Measurements from ENCODE around the gene PDE3A. TPM values are rescaled to one million over a fixed set of nuclear protein-coding genes. Genes with fewer than 3 reads are reported as not detected.

PDE3A gene
- total and polyA plus RNA-seq, 2 experiments from 2014 or later = 1.8 to 2.7 TPM

- Histone ChIP-seq H3K27me3 (peaks cover 52% of the 10 kb centered on the region), H3K4me3 (peak overlapping the region; percentile 61), H3K9me3 (ENCODE audit: low read depth) (no peaks in the 10 kb centered on the region), H3K27ac (no peak overlapping the region), H3K4me1 (ENCODE audit: low read depth) (no peaks in the 10 kb centered on the region), H3K36me3 (no peaks in the 10 kb centered on the region)
- peak; percentile 59 to 91 for DNase-seq (ENCODE audit: low read depth in 1 of 2, low spot score in 1 of 2)
- TF ChIP-seq, protein P1, sequence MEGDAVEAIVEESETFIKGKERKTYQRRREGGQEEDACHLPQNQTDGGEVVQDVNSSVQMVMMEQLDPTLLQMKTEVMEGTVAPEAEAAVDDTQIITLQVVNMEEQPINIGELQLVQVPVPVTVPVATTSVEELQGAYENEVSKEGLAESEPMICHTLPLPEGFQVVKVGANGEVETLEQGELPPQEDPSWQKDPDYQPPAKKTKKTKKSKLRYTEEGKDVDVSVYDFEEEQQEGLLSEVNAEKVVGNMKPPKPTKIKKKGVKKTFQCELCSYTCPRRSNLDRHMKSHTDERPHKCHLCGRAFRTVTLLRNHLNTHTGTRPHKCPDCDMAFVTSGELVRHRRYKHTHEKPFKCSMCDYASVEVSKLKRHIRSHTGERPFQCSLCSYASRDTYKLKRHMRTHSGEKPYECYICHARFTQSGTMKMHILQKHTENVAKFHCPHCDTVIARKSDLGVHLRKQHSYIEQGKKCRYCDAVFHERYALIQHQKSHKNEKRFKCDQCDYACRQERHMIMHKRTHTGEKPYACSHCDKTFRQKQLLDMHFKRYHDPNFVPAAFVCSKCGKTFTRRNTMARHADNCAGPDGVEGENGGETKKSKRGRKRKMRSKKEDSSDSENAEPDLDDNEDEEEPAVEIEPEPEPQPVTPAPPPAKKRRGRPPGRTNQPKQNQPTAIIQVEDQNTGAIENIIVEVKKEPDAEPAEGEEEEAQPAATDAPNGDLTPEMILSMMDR (IDR thresholded peaks at IDR 0.05; ENCODE audit: low read depth, low read length) = no peak
Measured at GRCh38 chr12:20369305-20370013, 1.1 kb downstream of the PDE3A start.

DNA sequence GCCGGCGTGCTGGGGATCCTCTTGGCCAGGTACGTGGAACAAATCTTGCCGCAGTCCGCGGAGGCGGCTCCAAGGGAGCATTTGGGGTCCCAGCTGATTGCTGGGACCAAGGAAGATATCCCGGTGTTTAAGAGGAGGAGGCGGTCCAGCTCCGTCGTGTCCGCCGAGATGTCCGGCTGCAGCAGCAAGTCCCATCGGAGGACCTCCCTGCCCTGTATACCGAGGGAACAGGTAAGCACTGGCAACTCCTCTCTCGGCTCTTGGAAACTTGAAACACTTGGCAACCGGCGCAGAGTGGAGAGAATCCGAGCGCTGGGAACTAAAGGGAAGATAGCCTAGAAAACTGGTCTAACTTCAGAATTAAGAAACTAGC is 1.7 kb downstream of the PDE3A start:
- DNase-seq (ENCODE audit: low read depth in 1 of 2, low spot score in 1 of 2) = peak; percentile 28 to 56
- TF ChIP-seq, protein P1 (IDR thresholded peaks at IDR 0.05; ENCODE audit: low read depth, low read length) = no peak
- no peaks in the 10 kb centered on the region for H3K9me3 ChIP-seq (ENCODE audit: low read depth)
- peak overlapping the region; percentile 61 for H3K4me3 ChIP-seq
- H3K27ac ChIP-seq = no peak overlapping the region
- H3K36me3 ChIP-seq = no peaks in the 10 kb centered on the region
- no peaks in the 10 kb centered on the region for H3K4me1 ChIP-seq (ENCODE audit: low read depth)
- peaks cover 51% of the 10 kb centered on the region for H3K27me3 ChIP-seq

DNA sequence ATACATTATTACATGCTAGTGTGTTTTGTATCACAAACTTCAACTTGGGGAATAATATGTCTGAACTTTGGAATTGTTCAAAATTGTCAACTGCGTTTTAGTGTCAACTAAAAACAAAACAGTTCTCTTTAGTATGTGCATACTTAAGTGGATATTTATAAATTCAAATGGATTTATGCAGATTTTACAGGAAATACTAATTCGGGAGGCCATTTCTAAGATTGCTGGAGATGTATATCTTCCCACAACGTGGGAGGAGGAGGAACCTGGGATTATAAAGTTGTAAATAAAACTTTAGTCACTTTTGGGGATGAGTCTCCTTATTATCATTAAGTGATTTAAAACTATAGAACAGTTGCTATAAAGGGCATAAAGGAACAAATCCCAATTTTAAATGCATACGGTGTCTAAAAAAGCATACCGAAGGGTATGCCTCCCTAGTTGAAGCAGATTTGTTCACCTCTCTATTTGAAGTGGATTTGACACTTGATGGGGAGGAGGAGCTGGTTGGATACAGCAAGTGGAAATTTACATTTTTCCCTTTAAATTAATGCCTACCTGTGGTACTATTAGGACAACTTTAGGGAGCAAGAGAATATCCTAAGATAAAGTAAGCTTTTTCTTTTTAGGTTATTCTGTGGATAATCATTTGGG is 2.7 kb downstream of the PDE3A start:
- H3K27me3 ChIP-seq = peaks cover 41% of the 10 kb centered on the region
- H3K4me3 ChIP-seq = no peak overlapping the region
- no peaks in the 10 kb centered on the region for H3K9me3 ChIP-seq (ENCODE audit: low read depth)
- DNase-seq (ENCODE audit: low read depth in 1 of 2, low spot score in 1 of 2) = no peak
- TF ChIP-seq, protein P1 (IDR thresholded peaks at IDR 0.05; ENCODE audit: low read depth, low read length) = no peak
- H3K27ac ChIP-seq = no peak overlapping the region
- H3K36me3 ChIP-seq = no peaks in the 10 kb centered on the region
- no peaks in the 10 kb centered on the region for H3K4me1 ChIP-seq (ENCODE audit: low read depth)

- H3K4me3 ChIP-seq = no peak overlapping the region
- H3K36me3 ChIP-seq = no peaks in the 10 kb centered on the region
- TF ChIP-seq, protein P1 (IDR thresholded peaks at IDR 0.05; ENCODE audit: low read depth, low read length) = no peak
- DNase-seq (ENCODE audit: low read depth in 1 of 2, low spot score in 1 of 2) = no peak
- H3K27me3 ChIP-seq = peaks cover 28% of the 10 kb centered on the region
- no peak overlapping the region for H3K27ac ChIP-seq
- no peaks in the 10 kb centered on the region for H3K9me3 ChIP-seq (ENCODE audit: low read depth)
- no peaks in the 10 kb centered on the region for H3K4me1 ChIP-seq (ENCODE audit: low read depth)
Measured at GRCh38 chr12:20372326-20373096, 4.2 kb downstream of the PDE3A start.

DNA sequence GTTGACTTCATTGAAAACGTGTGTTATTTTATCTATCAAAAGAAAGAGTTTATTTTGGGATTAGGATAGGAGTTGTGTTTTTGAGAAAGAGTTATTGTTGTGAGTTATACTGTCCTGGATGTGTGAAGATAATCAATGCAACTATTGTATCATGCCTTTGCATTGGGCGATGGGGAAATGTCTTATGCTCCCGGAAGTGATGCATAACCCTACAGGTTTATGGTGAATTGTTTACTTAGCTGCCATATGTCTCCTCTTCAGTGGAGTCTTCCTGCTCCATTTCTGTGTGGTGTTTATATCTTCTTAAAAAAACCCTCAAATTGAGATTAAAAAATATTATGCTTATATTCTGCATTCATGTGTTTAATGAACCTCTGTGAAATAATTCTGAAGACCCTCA is 6.5 kb downstream of the PDE3A start:
- TF ChIP-seq, protein P1 (IDR thresholded peaks at IDR 0.05; ENCODE audit: low read depth, low read length) = no peak
- peaks cover 9% of the 10 kb centered on the region for H3K4me1 ChIP-seq (ENCODE audit: low read depth)
- no peak for DNase-seq (ENCODE audit: low read depth in 1 of 2, low spot score in 1 of 2)

More for the DNA sequence above, 6.5 kb downstream of the PDE3A start:
- Histone ChIP-seq H3K27ac (no peak overlapping the region), H3K36me3 (no peaks in the 10 kb centered on the region), H3K27me3 (peaks cover 25% of the 10 kb centered on the region), H3K9me3 (ENCODE audit: low read depth) (no peaks in the 10 kb centered on the region), H3K4me3 (no peak overlapping the region)

Data from cardiac muscle cell (in vitro differentiated cells and primary cell).